MCF 10A (cell line): ENCODE measurements around the gene ABCB11. TPM values are rescaled to one million over a fixed set of nuclear protein-coding genes. Genes with fewer than 3 reads are reported as not detected.

Experiments used
- BruUV-seq: library from RNA; stranded (reverse); fragments of 400-500 nt; replicated peaks from 2 replicates; lab custom pipeline; 2021; lab: Mats Ljungman, UMichigan
- CTCF ChIA-PET: fragments of 300-600 bp; sonication (Branson Sonifier 250); formaldehyde crosslinking; extraction: SDS; loops from one replicate; lab custom pipeline; 2021; ENCODE audit warnings: antibody characterized with exemption, inconsistent platforms; lab: Yijun Ruan, JAX
- POLR2A ChIA-PET: fragments of 300-600, 350-650 bp; sonication (Branson Sonifier 250); formaldehyde crosslinking; extraction: SDS; loops from one replicate; lab custom pipeline; 2020; ENCODE audit warnings: antibody characterized with exemption, inconsistent platforms; lab: Yijun Ruan, JAX
- DNase-seq: peaks from one replicate; pipeline ENCODE4 v3.0.0-alpha.2; 2018; ENCODE audit not compliant: unreplicated experiment
- H3K27ac Mint-ChIP-seq: one replicate; pipeline ENCODE4 v1.8.0; 2022; ENCODE audit warnings: mild to moderate bottlenecking, low read depth, mixed read lengths; ENCODE audit not compliant: unreplicated experiment
- H3K27me3 Mint-ChIP-seq: one replicate; pipeline ENCODE4 v1.8.0; 2022; ENCODE audit warnings: mixed read lengths; ENCODE audit not compliant: insufficient read depth, unreplicated experiment
- H3K36me3 Mint-ChIP-seq: one replicate; pipeline ENCODE4 v1.8.0; 2022; ENCODE audit warnings: mild to moderate bottlenecking, moderate library complexity, mixed read lengths; ENCODE audit not compliant: insufficient read depth, unreplicated experiment
- H3K4me1 Mint-ChIP-seq: one replicate; pipeline ENCODE4 v1.8.0; 2022; ENCODE audit warnings: mixed read lengths; ENCODE audit not compliant: insufficient read depth, unreplicated experiment
- H3K4me3 Mint-ChIP-seq: one replicate; pipeline ENCODE4 v1.8.0; 2022; ENCODE audit warnings: mild to moderate bottlenecking, moderate library complexity, mixed read lengths; ENCODE audit not compliant: unreplicated experiment
- H3K9me3 Mint-ChIP-seq: one replicate; pipeline ENCODE4 v1.8.0; 2022; ENCODE audit warnings: mixed read lengths; ENCODE audit not compliant: unreplicated experiment
- intact Hi-C: fragments of 100-400 bp; cut with micrococcal nuclease; formaldehyde crosslinking; loops from 2 replicates; pipeline ENCODE4 v1.14.1; 2022
- total RNA-seq: library from RNA; stranded (reverse); gene quantifications from 2 replicates; pipeline ENCODE4 v1.2.3, GENCODE V29; 2022
- TF ChIP-seq, protein P1 (sequence below): fragments of 200-600 bp; IDR thresholded peaks from one replicate; pipeline ENCODE4 v1.8.0; 2022; ENCODE audit warnings: antibody characterized with exemption, mild to moderate bottlenecking; ENCODE audit not compliant: unreplicated experiment

Gene ABCB11
- total RNA-seq, 1 experiment from 2014 or later = not detected

DNA sequence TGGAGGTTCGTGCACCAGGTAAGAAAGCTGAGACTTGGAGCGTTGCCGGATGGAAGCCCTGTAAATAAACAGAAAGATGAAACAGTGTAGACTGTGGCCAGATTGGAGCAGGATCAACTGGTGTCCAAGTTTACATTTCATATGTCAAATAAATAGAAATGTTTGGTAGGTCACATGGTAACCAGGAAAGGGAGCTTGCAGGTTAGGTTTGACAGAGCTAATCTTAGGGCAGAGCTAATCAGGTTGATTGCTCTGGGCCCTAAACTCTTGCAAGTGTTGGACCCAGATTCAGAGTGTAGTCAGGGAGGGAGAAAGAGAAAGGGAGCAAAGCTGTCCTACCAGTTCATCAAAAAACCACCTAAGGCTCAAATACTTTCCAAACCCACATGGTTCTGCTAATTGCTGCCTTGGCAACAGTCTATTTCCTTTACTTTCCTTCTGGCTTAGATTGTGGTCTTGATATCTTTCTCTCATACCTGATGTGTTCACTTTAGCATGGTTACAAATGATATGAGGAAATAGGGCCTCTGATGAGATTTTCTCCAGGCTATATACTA lies 66.8 kb downstream of the ABCB11 start:
- H3K27me3 Mint-ChIP-seq = no peaks in the 10 kb centered on the region
- POLR2A ChIA-PET = interaction anchor here (0.5 to 1.4 kb wide), 7 partner anchors 9 to 311 kb away, joined by 3 read pairs; partner anchors contain the start of gene DHRS9
- H3K4me3 Mint-ChIP-seq = no peak overlapping the region
- intact Hi-C loops = loop anchor here (5.0 kb wide), 1 partner anchor 313 kb away; no protein-coding TSS in a partner anchor
- peaks cover 7% of the 10 kb centered on the region for H3K9me3 Mint-ChIP-seq
- DNase-seq = no peak
- peaks cover 9% of the 10 kb centered on the region for H3K4me1 Mint-ChIP-seq
- CTCF ChIA-PET = interaction anchor here (0.6 to 3.5 kb wide), 9 partner anchors 14 to 1235 kb away, joined by 3 to 19 read pairs (median 4); no protein-coding TSS in a partner anchor
- TF ChIP-seq, protein P1, sequence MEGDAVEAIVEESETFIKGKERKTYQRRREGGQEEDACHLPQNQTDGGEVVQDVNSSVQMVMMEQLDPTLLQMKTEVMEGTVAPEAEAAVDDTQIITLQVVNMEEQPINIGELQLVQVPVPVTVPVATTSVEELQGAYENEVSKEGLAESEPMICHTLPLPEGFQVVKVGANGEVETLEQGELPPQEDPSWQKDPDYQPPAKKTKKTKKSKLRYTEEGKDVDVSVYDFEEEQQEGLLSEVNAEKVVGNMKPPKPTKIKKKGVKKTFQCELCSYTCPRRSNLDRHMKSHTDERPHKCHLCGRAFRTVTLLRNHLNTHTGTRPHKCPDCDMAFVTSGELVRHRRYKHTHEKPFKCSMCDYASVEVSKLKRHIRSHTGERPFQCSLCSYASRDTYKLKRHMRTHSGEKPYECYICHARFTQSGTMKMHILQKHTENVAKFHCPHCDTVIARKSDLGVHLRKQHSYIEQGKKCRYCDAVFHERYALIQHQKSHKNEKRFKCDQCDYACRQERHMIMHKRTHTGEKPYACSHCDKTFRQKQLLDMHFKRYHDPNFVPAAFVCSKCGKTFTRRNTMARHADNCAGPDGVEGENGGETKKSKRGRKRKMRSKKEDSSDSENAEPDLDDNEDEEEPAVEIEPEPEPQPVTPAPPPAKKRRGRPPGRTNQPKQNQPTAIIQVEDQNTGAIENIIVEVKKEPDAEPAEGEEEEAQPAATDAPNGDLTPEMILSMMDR = no peak
- BruUV-seq = no TSS peak
- no peaks in the 10 kb centered on the region for H3K36me3 Mint-ChIP-seq
- H3K27ac Mint-ChIP-seq = no peak overlapping the region

DNA sequence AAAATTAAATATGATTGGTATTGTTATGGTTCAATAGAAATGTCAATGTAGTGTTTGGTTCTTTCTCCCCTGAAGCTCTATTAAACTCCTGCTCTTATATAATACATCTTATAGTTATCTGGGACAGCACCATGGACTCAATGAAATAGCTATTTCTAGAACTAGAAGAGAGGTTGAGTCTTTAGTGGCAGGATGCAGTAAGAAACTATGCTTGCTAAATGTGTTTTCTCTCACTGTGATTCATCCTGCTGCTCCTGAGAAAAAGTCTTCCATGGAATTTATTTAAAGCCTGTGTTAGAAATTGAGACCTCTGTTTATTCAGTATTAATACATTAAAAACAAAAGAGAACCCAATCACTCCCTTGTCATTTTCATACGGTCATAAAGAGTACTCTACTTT lies 68.5 kb downstream of the ABCB11 start:
- no peaks in the 10 kb centered on the region for H3K27me3 Mint-ChIP-seq
- ChIA-PET CTCF (interaction anchor here (0.7 to 4.6 kb wide), 23 partner anchors 8 to 436 kb away, joined by 3 to 47 read pairs (median 6); no protein-coding TSS in a partner anchor), POLR2A (interaction anchor here (1.0 kb wide), 1 partner anchor 130 kb away, joined by 4 read pairs; no protein-coding TSS in a partner anchor)
- peaks cover 7% of the 10 kb centered on the region for H3K9me3 Mint-ChIP-seq
- TF ChIP-seq, protein P1 = no peak
- no TSS peak for BruUV-seq
- no peak overlapping the region for H3K4me3 Mint-ChIP-seq
- no peak for DNase-seq
- H3K4me1 Mint-ChIP-seq = peaks cover 9% of the 10 kb centered on the region
- H3K36me3 Mint-ChIP-seq = no peaks in the 10 kb centered on the region
- no peak overlapping the region for H3K27ac Mint-ChIP-seq
- intact Hi-C loops = loop anchor here (5.0 kb wide), 1 partner anchor 315 kb away; no protein-coding TSS in a partner anchor

GRCh38 chr2:168961450-168962229 lies 69.5 kb downstream of the ABCB11 start:
- DNase-seq = peak; percentile 86
- no peak overlapping the region for H3K4me3 Mint-ChIP-seq
- no peak overlapping the region for H3K27ac Mint-ChIP-seq
- intact Hi-C loops = loop anchor here (1.0 to 5.0 kb wide), 6 partner anchors 148 to 436 kb away; no protein-coding TSS in a partner anchor
- no peaks in the 10 kb centered on the region for H3K36me3 Mint-ChIP-seq
- BruUV-seq = no TSS peak
- CTCF ChIA-PET = interaction anchor here (0.6 to 4.6 kb wide), 37 partner anchors 9 to 438 kb away, joined by 3 to 47 read pairs (median 4); no protein-coding TSS in a partner anchor
- H3K9me3 Mint-ChIP-seq = peaks cover 7% of the 10 kb centered on the region
- H3K27me3 Mint-ChIP-seq = no peaks in the 10 kb centered on the region
- TF ChIP-seq, protein P1 = peak; percentile 84
- POLR2A ChIA-PET = interaction anchor here (1.0 to 1.1 kb wide), 2 partner anchors 138 to 166 kb away, joined by 3 read pairs; no protein-coding TSS in a partner anchor
- peaks cover 9% of the 10 kb centered on the region for H3K4me1 Mint-ChIP-seq
